Thyroid gland (tissue), 4 donors: ENCODE results near the gene CMKLR1. TPM values are rescaled to one million over a fixed set of nuclear protein-coding genes. Genes with fewer than 3 reads are reported as not detected.

Source experiments
- DNase-seq, 2 donors: peaks; one replicate each; pipeline ENCODE4 v3.0.0-alpha.2; 2019
- H3K27ac ChIP-seq, 3 donors: fragments of 200-600 bp; sonication (generic); 1 replicate in 2 of 3; 2 replicates in 1 of 3; pipeline ENCODE4 v1.5.1; 2016 to 2019; ENCODE audit warnings: mild to moderate bottlenecking in 1 of 3, moderate library complexity in 1 of 3
- H3K27me3 ChIP-seq: fragments of 200-600 bp; sonication (generic); one replicate; pipeline ENCODE4 v1.5.1; 2019
- H3K36me3 ChIP-seq, 2 donors: fragments of 200-600 bp; sonication (generic); one replicate each; pipeline ENCODE4 v1.5.1; 2016 to 2019
- H3K4me1 ChIP-seq, 2 donors: fragments of 200-600 bp; sonication (generic); one replicate each; pipeline ENCODE4 v1.5.1; 2017 to 2019
- H3K4me3 ChIP-seq, 3 donors: fragments of 200-600 bp; sonication (generic); replicated peaks in 1 of 3; 1 replicate in 2 of 3; 2 replicates in 1 of 3; pipeline ENCODE4 v1.5.1; 2016; ENCODE audit warnings: mild to moderate bottlenecking in 1 of 3
- H3K9me3 ChIP-seq: fragments of 200-600 bp; sonication (generic); one replicate; pipeline ENCODE4 v1.5.1; 2017
- CTCF ChIP-seq, 6 experiments: fragments of 200-600 bp in 3 of 6; fragments of 450-650 bp in 3 of 6; sonication (generic) in 3 of 6; IDR thresholded peaks; one replicate each; pipeline ENCODE4 v1.5.1; 2016 to 2019; ENCODE audit warnings: antibody characterized with exemption in 6 of 6, mild to moderate bottlenecking in 2 of 6, inconsistent platforms in 1 of 6, moderate library complexity in 1 of 6
- POLR2A ChIP-seq, 2 donors: fragments of 450-650 bp; IDR thresholded peaks; one replicate each; pipeline ENCODE4 v1.6.1; 2017; ENCODE audit warnings: antibody characterized with exemption in 2 of 2, mild to moderate bottlenecking in 2 of 2, moderate library complexity in 1 of 2
- WGBS, 2 donors: methylation state at CpG; one replicate each; pipeline ENCODE4 v1.1.5; 2017; 5-methylcytosine and 5-hydroxymethylcytosine counted together
- intact Hi-C: fragments of 100-400 bp; cut with DNase I; formaldehyde crosslinking; loops from one replicate; pipeline ENCODE4 v1.15.1; 2023
- total RNA-seq, 4 donors: library from RNA; depleted of rRNA; stranded (reverse); fragments of >200 nt; gene quantifications; one replicate each; pipeline ENCODE4 v1.2.3, GENCODE V29; 2016

Gene CMKLR1
- total RNA-seq, 4 donors from 2014 or later = 6.3 to 15.8 (median 12.2) TPM

DNA sequence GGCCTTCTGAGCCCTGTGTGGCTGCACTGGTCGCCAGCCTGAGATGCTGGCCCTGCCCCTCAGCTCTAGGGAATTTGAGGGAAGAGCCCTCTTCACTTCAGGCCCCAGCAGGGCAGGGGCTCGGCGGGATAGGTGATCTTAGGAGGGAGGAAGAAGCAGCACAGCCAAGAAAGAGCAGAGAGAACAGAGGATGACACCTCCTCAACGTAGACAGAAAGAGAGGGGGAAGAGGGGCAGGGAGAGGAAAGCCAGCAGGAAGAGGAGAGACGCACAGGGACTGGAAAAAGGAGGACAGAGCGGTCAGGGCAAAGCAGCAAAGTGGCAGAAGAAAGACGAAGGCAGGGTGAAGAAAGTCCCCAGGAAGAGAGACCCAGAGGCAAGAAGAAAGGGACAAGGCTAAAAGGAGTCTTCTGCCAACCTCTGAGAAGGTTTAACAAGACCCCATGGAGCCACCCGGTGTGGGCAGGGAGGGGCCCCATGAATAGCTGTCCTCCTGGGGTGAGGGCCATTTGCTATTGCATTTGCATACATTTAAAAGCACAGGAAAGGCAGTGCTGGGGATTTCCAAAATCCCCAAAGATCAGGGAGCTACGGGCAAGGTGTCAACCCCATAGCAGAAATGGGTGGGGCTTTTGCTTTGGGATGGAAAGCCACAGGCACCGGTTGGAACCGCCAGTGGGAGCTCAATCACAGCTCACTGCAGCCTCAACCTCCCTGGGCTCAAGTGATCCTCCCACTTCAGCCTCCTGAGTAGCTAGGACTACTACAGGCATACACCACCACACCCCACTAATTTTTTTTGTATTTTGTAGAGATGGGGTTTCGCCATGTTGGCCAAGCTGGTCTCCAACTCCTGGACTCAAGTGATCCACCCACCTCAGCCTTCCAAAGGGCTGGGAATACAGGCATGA, 22.7 kb downstream of the CMKLR1 start:
- no peak overlapping the region for H3K4me3 ChIP-seq
- no peaks in the 10 kb centered on the region for H3K27me3 ChIP-seq
- H3K36me3 ChIP-seq = no peaks in the 10 kb centered on the region
- intact Hi-C loops = no loop called here
- 49 to 60% methylated on average over 11 of the region's 12 CpGs for WGBS, 2 donors
- no peak overlapping the region for H3K27ac ChIP-seq
- H3K4me1 ChIP-seq = peaks cover 22 to 30% of the 10 kb centered on the region in 2 donors
- TF ChIP-seq POLR2A (IDR thresholded peaks at IDR 0.05) (no peak), CTCF (IDR thresholded peaks at IDR 0.05) (no peak)
- no peaks in the 10 kb centered on the region for H3K9me3 ChIP-seq
- no peak for DNase-seq

DNA sequence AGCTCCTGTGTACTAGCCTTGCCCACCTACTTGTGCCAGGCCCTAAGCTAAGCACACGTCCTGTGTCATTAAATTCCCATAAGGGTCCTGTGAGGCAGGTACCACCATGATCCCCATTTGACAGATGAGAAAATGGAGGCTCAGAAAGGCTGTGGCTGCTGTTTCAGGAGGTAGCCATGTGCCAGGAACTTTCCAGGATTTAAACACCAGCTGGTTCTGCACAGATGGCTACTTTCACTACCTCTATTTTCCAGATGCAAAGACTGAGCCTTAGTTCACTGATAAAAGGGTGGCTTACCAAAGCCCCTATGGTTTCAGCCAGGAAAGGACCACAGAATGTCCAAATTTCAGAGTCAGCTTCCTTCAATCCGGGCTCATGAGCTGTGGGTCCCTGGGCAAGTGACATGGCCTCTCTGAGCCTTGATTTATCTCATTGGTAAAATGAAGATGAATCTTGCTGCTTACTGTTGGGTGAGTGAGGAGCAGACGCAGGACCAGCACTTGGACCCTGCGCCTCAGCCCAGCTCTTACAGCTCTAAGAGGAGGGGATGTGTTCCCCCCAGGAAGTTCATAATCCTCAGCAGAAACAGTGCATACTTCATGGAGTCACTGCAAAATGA, 23.5 kb downstream of the CMKLR1 start:
- peaks cover 22 to 30% of the 10 kb centered on the region in 2 donors for H3K4me1 ChIP-seq
- no peak for TF ChIP-seq CTCF (IDR thresholded peaks at IDR 0.05)
- no peak for TF ChIP-seq POLR2A (IDR thresholded peaks at IDR 0.05)
- no peak for DNase-seq

GRCh38 chr12:108313606-108314351, 25.3 kb downstream of the CMKLR1 start:
- no peak for TF ChIP-seq POLR2A (IDR thresholded peaks at IDR 0.05)
- TF ChIP-seq CTCF (IDR thresholded peaks at IDR 0.05) = no peak
- Histone ChIP-seq H3K36me3 (no peaks in the 10 kb centered on the region), H3K27ac (peak overlapping the region; percentile 78 to 87 (median 82)), H3K9me3 (no peaks in the 10 kb centered on the region), H3K27me3 (no peaks in the 10 kb centered on the region), H3K4me1 (peaks cover 22 to 30% of the 10 kb centered on the region in 2 donors), H3K4me3 (no peak overlapping the region)
- intact Hi-C loops = no loop called here
- DNase-seq = peak; percentile 29 to 45
- 35 to 43% methylated on average over 7 of the region's 7 CpGs for WGBS, 2 donors

More for the DNA sequence above, 23.5 kb downstream of the CMKLR1 start:
- 77 to 88% methylated on average over 4 of the region's 4 CpGs for WGBS, 2 donors
- Histone ChIP-seq H3K27ac (no peak overlapping the region), H3K36me3 (no peaks in the 10 kb centered on the region), H3K9me3 (no peaks in the 10 kb centered on the region), H3K27me3 (no peaks in the 10 kb centered on the region), H3K4me3 (no peak overlapping the region)
- intact Hi-C loops = no loop called here

DNA sequence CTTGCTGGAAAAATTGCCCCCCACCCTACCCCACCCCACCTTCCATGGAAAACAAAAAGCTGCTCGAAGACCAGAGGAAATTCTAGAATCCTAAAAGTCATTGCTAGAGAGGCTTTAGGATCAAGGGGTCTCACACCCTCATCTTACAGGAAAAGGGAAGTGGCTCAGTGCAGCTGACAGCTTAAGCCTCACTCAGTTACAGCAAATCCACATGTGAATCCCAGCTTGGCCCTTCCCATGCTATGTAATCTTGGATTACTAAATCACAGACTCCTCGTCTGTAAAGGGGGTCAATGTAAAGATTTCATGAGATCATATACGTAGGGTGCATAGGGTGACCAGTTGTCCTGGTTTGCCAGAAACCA, 25.9 kb downstream of the CMKLR1 start:
- Histone ChIP-seq H3K27ac (peak overlapping the region; percentile 78 to 87 (median 82)), H3K4me1 (peaks cover 22 to 33% of the 10 kb centered on the region in 2 donors), H3K4me3 (no peak overlapping the region), H3K27me3 (no peaks in the 10 kb centered on the region), H3K36me3 (no peaks in the 10 kb centered on the region), H3K9me3 (no peaks in the 10 kb centered on the region)
- 49 to 65% methylated on average over 3 of the region's 3 CpGs for WGBS, 2 donors
- no peak for DNase-seq
- intact Hi-C loops = no loop called here
- TF ChIP-seq CTCF (IDR thresholded peaks at IDR 0.05) = no peak
- TF ChIP-seq POLR2A (IDR thresholded peaks at IDR 0.05) = no peak
